Measurements from ENCODE around the gene ZNF217.

ZNF217 gene

DNA sequence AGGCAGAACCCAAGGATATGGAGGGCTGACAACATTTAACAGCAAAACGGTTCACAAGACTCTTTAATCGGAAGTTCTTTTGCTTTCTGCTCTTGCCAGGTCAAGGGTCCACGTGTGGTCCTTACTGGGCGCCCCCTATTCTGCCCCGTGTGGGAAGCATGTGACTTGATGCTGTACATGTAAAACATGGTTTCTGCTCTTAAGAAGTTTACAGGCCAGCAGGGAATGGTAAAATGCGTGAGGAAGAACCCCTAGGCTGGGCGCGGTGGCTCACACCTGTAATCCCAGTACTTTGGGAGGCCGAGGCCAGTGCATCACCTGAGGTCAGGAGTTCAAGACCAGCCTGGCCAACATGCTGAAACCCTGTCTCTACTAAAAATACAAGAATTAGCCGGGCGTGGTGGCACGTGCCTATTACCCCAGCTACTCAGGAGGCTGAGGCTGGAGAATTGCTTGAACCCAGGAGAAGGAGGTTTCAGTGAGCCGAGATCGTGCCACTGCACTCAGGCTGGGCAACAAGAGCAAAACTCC is 19.3 kb downstream of the ZNF217 start:
- DNase-seq (ENCODE audit: low read depth), result no peak
- H3K4me3 ChIP-seq (ENCODE audit: low read depth, low read length), result no peak overlapping the region
- TF ChIP-seq, protein P1, sequence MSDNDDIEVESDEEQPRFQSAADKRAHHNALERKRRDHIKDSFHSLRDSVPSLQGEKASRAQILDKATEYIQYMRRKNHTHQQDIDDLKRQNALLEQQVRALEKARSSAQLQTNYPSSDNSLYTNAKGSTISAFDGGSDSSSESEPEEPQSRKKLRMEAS (IDR thresholded peaks at IDR 0.05; ENCODE audit: low read depth, low read length), result no peak
- TF ChIP-seq POLR2A (IDR thresholded peaks at IDR 0.05; ENCODE audit: extremely low read depth, insufficient read length) (no peak), MYC (IDR thresholded peaks at IDR 0.05; ENCODE audit: low read depth, low read length) (no peak)
- TF ChIP-seq, protein P2, sequence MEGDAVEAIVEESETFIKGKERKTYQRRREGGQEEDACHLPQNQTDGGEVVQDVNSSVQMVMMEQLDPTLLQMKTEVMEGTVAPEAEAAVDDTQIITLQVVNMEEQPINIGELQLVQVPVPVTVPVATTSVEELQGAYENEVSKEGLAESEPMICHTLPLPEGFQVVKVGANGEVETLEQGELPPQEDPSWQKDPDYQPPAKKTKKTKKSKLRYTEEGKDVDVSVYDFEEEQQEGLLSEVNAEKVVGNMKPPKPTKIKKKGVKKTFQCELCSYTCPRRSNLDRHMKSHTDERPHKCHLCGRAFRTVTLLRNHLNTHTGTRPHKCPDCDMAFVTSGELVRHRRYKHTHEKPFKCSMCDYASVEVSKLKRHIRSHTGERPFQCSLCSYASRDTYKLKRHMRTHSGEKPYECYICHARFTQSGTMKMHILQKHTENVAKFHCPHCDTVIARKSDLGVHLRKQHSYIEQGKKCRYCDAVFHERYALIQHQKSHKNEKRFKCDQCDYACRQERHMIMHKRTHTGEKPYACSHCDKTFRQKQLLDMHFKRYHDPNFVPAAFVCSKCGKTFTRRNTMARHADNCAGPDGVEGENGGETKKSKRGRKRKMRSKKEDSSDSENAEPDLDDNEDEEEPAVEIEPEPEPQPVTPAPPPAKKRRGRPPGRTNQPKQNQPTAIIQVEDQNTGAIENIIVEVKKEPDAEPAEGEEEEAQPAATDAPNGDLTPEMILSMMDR (IDR thresholded peaks at IDR 0.05; ENCODE audit: low read depth, low read length), result no peak

DNA sequence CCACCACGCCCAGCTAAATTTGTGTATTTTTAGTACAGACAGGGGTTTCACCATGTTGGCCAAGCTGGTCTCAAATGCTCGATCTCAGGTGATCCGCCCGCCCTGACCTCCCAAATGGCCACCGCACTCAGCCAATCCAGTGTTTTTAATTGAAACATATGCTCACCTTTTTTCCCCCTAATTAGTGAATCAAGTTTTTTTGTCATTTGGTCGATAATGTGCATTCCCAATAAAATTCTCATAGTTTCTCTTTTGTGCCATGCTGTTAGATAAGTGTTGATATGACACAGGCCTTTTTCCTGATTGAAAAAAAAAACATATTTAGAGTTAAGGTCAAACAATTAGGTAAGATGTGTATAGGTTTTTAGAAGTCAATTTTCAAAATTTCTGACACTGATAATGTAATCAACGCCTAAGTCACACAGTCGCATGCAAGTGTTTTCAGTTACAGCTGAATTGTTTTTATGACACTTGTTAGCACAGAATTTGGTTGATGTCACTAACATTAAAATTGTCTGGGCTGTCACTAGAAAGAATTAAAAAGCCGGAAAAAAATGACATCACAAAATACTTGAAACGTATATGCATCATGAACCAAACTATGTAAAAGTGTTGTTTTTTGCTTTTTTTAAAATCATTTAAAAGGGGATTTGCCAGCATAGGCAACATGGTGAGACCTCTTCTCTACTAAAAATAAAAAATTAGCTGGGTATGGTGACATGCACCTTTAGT is 21.9 kb downstream of the ZNF217 start:
- no peak overlapping the region for H3K4me3 ChIP-seq (ENCODE audit: low read depth, low read length)
- TF ChIP-seq, protein P1 (IDR thresholded peaks at IDR 0.05; ENCODE audit: low read depth, low read length), result no peak
- TF ChIP-seq, protein P2 (IDR thresholded peaks at IDR 0.05; ENCODE audit: low read depth, low read length), result no peak
- TF ChIP-seq MYC (IDR thresholded peaks at IDR 0.05; ENCODE audit: low read depth, low read length), result no peak
- no peak for DNase-seq (ENCODE audit: low read depth)

DNA sequence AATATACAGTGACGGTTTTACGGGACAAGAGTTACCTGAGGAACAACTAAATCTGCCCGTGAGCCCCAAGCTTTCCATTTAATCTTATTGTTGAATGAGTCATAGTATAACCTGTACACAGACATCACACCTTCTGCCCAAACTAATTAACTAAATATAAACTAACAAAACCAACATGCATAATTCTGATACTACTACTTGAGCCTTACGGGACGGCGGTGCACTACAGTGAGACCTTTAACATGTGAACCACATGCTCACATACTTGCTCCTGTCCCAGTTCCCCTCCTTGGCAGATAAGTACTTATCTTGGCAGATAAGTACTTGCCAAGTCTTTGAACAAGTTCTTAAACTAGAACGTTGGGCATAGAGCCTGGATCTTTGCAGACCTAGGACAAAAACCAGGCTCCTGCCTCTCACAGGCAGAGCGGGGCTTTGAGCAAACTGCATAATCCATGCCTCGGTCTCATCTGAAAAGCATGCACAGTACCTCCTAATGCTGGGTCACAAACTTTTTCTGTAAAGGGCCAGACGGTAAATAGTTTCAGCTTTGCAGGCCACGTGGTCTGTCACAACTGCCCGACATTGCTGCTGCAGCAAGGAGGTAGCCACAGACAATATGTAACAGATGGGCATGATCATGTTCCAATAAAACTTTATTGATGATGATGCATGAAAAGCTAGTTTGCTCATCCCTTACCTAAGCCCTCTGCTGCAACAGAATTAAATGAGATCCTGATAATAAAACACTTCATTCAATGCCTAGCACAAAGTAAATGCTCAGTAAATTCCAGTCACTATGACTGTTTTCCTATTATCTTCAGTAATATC is 23.0 kb downstream of the ZNF217 start:
- DNase-seq (ENCODE audit: low read depth), result no peak
- H3K4me3 ChIP-seq (ENCODE audit: low read depth, low read length), result no peak overlapping the region
- TF ChIP-seq POLR2A (IDR thresholded peaks at IDR 0.05; ENCODE audit: extremely low read depth, insufficient read length) (no peak), MYC (IDR thresholded peaks at IDR 0.05; ENCODE audit: low read depth, low read length) (no peak)
- TF ChIP-seq, protein P2 (IDR thresholded peaks at IDR 0.05; ENCODE audit: low read depth, low read length), result no peak
- TF ChIP-seq, protein P1 (IDR thresholded peaks at IDR 0.05; ENCODE audit: low read depth, low read length), result no peak

DNA sequence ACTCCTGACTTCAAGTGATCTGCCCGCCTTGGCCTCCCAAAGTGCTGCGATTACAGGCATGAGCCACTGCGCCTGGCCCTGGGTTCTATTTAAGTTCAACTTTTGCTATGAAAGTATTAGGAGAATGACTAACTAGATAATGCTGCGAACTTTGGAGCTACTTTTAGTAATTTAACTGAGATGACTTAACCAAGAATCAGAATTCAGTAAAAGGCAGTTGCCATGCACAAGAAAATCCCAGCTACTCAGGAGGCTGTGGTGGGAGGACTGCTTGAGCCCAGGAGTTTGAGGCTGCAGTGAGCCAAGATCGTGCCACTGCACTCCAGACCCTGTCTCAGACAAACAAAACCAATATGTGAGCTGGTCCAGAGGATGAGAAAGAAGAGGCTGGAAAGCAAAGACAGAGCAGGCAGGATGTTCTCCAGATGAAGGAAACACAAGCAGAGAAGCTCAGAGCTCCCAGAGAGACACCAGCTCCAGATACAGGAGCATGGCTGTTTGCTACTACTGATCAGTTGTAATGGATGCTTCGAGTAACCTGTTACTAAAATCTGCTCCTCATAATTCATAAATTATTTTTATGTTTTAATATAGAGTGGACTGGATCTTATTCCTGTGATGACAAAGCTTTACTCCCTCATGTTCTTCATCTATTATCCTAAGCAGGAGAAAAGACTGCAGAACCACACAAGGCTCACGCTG is 23.9 kb downstream of the ZNF217 start:
- TF ChIP-seq, protein P2 (IDR thresholded peaks at IDR 0.05; ENCODE audit: low read depth, low read length), result no peak
- TF ChIP-seq POLR2A (IDR thresholded peaks at IDR 0.05; ENCODE audit: extremely low read depth, insufficient read length), result no peak
- TF ChIP-seq MYC (IDR thresholded peaks at IDR 0.05; ENCODE audit: low read depth, low read length), result no peak
- TF ChIP-seq, protein P1 (IDR thresholded peaks at IDR 0.05; ENCODE audit: low read depth, low read length), result no peak
- no peak overlapping the region for H3K4me3 ChIP-seq (ENCODE audit: low read depth, low read length)
- no peak for DNase-seq (ENCODE audit: low read depth)

DNA sequence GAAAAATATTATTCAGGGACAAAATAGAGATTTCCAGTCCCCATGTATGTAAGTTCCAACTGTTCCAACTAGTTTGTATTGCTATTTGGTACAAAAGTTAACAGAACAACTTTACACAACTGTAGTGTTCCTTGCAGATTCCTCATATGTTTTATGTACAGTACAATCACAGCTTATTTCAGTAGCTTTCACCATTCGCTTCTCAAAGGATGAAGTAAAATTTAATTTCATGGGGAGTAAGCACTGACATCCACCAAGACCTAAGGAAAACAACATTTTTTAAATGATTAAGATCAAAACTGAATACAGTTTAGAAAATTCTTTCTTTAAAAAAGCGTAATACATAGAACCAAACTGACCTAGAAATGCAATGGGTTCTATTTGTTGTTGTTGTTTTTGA is 24.6 kb downstream of the ZNF217 start:
- TF ChIP-seq MYC (IDR thresholded peaks at IDR 0.05; ENCODE audit: low read depth, low read length), result no peak
- TF ChIP-seq, protein P2 (IDR thresholded peaks at IDR 0.05; ENCODE audit: low read depth, low read length), result no peak
- no peak for TF ChIP-seq POLR2A (IDR thresholded peaks at IDR 0.05; ENCODE audit: extremely low read depth, insufficient read length)
- TF ChIP-seq, protein P1 (IDR thresholded peaks at IDR 0.05; ENCODE audit: low read depth, low read length), result no peak
- no peak for DNase-seq (ENCODE audit: low read depth)
- no peak overlapping the region for H3K4me3 ChIP-seq (ENCODE audit: low read depth, low read length)
